AG04449 (cell line): ENCODE results near the gene USP48.

Source experiments
- CTCF ChIA-PET: fragments of 350-600 bp; formaldehyde crosslinking; extraction: SDS; loops from one replicate; lab custom pipeline; 2021; ENCODE audit warnings: antibody characterized with exemption; lab: Yijun Ruan, JAX
- POLR2A ChIA-PET: fragments of 400-600, 350-600 bp; formaldehyde crosslinking; extraction: SDS; loops from one replicate; lab custom pipeline; 2020; ENCODE audit warnings: antibody characterized with exemption, inconsistent platforms; lab: Yijun Ruan, JAX
- DNase-seq: peaks from one replicate; pipeline ENCODE4 v3.0.0-alpha.2; 2010; ENCODE audit warnings: low read depth, low spot score
- H3K4me3 ChIP-seq: 2 replicates; pipeline ENCODE4 v1.5.1; 2011; ENCODE audit warnings: low read depth, mild to moderate bottlenecking, control low read depth, low read length
- CTCF ChIP-seq: IDR thresholded peaks from one replicate; pipeline ENCODE4 v1.5.1; 2011; ENCODE audit warnings: mild to moderate bottlenecking, moderate library complexity, low read length, control low read depth, inconsistent platforms; ENCODE audit not compliant: insufficient read depth; ENCODE audit errors: missing control alignments

Gene USP48

GRCh38 chr1:21823206-21823979 lies 40.4 kb upstream of the USP48 start:
- ChIA-PET POLR2A (no interaction called here), CTCF (interaction anchor here (1.0 kb wide), 1 partner anchor 13 kb away, joined by 3 read pairs; no protein-coding TSS in a partner anchor)
- no peak for TF ChIP-seq CTCF
- no peak for DNase-seq
- no peak overlapping the region for H3K4me3 ChIP-seq

GRCh38 chr1:21822349-21822748 lies 39.4 kb upstream of the USP48 start:
- CTCF ChIA-PET, result interaction anchor here (0.6 kb wide), 1 partner anchor 28 kb away, joined by 3 read pairs; no protein-coding TSS in a partner anchor
- H3K4me3 ChIP-seq, result no peak overlapping the region
- DNase-seq, result no peak
- no peak for TF ChIP-seq CTCF
- POLR2A ChIA-PET, result interaction anchor here (0.6 kb wide), 1 partner anchor 114 kb away, joined by 3 read pairs; no protein-coding TSS in a partner anchor

GRCh38 chr1:21821385-21822019 lies 38.6 kb upstream of the USP48 start:
- CTCF ChIA-PET, result no interaction called here
- H3K4me3 ChIP-seq, result no peak overlapping the region
- no peak for DNase-seq
- POLR2A ChIA-PET, result no interaction called here
- no peak for TF ChIP-seq CTCF

- CTCF ChIA-PET, result no interaction called here
- no peak for TF ChIP-seq CTCF
- POLR2A ChIA-PET, result no interaction called here
- DNase-seq, result no peak
- no peak overlapping the region for H3K4me3 ChIP-seq
Observed at GRCh38 chr1:21820597-21821232, 37.8 kb upstream of the USP48 start.

GRCh38 chr1:21818656-21819055 lies 35.7 kb upstream of the USP48 start:
- CTCF ChIA-PET, result no interaction called here
- POLR2A ChIA-PET, result no interaction called here
- no peak for TF ChIP-seq CTCF
- no peak for DNase-seq
- H3K4me3 ChIP-seq, result no peak overlapping the region

- DNase-seq, result peak; percentile 19
- TF ChIP-seq CTCF, result no peak
- ChIA-PET CTCF (interaction anchor here (1.0 kb wide), 1 partner anchor 147 kb away, joined by 3 read pairs; no protein-coding TSS in a partner anchor), POLR2A (no interaction called here)
- H3K4me3 ChIP-seq, result no peak overlapping the region
Observed at GRCh38 chr1:21816602-21817302, 33.8 kb upstream of the USP48 start.
